Brain microvascular endothelial cell (primary cell): ENCODE measurements around the gene YBX2.

Experiments
- DNase-seq: peaks from one replicate; pipeline ENCODE4 v3.0.0-alpha.2; 2020
- H3K27ac ChIP-seq: fragments of 250-450 bp; sonication (Bioruptor Pico); 2 replicates; pipeline ENCODE4 v1.5.1; 2020; ENCODE audit warnings: mild to moderate bottlenecking, moderate library complexity
- H3K27me3 ChIP-seq: fragments of 250-450 bp; sonication (Bioruptor Pico); replicated peaks from 2 replicates; pipeline ENCODE4 v1.5.1; 2020; ENCODE audit warnings: mild to moderate bottlenecking
- H3K36me3 ChIP-seq: fragments of 250-450 bp; sonication (Bioruptor Pico); replicated peaks from 2 replicates; pipeline ENCODE4 v1.5.1; 2020; ENCODE audit warnings: mild to moderate bottlenecking
- H3K4me3 ChIP-seq: 2 replicates; pipeline ENCODE4 v1.5.1; 2011; ENCODE audit warnings: low read depth, mild to moderate bottlenecking, control low read depth, low read length, moderate library complexity
- in situ Hi-C: cut with HindIII; loops from 2 replicates; pipeline ENCODE4 v1.10.0; 2017; ENCODE audit warnings: low sequenced_read_pairs, low pct_ligation_motif_present
- TF ChIP-seq, protein P1 (sequence below): IDR thresholded peaks from 2 replicates; pipeline ENCODE4 v1.5.1; 2011; ENCODE audit warnings: low read depth, mild to moderate bottlenecking, moderate library complexity, low read length, control low read depth, inconsistent platforms; ENCODE audit errors: missing control alignments

YBX2 gene

DNA sequence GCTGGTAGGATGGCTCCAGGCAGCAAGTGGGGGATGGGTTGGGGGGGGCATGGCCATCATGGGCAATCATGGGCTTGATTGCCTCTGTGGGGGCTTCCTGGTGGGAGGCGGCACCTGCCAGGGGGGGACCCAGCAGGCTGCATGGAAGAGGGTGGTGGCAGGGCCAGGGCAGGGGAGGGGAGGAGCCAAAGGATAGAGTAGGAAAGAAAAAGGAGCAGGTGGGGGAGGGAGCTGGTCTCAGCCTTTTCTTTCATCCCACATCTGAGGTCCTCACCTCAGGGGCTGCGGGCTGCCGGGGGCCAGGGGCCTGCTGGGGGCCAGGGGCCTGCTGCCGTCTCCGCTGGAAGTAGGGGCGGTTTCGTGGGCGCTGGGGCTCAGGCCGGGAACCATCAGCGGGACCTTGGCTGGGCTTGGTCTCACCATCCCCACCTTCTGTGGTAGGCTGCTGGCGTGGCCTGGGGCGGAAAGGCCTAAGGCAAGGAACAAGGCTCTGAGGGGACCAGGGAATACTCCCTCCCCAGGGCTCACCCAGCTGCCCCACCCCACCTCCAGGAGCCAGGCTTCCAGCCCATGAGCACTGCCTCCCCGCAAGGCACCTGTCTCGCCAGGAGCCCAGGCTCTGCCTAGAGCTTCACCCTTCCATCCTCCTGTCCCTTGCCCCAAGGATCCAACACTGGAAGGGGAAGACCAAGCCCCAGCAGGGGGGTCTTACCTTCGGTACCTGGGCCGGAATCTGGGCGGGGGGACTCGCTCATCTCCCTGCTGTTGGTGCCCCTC lies 5.0 kb downstream of the YBX2 start:
- in situ Hi-C loops = no loop called here
- Histone ChIP-seq H3K27me3 (peaks cover 52% of the 10 kb centered on the region), H3K4me3 (no peak overlapping the region), H3K27ac (no peak overlapping the region), H3K36me3 (no peaks in the 10 kb centered on the region)
- no peak for DNase-seq
- TF ChIP-seq, protein P1, sequence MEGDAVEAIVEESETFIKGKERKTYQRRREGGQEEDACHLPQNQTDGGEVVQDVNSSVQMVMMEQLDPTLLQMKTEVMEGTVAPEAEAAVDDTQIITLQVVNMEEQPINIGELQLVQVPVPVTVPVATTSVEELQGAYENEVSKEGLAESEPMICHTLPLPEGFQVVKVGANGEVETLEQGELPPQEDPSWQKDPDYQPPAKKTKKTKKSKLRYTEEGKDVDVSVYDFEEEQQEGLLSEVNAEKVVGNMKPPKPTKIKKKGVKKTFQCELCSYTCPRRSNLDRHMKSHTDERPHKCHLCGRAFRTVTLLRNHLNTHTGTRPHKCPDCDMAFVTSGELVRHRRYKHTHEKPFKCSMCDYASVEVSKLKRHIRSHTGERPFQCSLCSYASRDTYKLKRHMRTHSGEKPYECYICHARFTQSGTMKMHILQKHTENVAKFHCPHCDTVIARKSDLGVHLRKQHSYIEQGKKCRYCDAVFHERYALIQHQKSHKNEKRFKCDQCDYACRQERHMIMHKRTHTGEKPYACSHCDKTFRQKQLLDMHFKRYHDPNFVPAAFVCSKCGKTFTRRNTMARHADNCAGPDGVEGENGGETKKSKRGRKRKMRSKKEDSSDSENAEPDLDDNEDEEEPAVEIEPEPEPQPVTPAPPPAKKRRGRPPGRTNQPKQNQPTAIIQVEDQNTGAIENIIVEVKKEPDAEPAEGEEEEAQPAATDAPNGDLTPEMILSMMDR = no peak

DNA sequence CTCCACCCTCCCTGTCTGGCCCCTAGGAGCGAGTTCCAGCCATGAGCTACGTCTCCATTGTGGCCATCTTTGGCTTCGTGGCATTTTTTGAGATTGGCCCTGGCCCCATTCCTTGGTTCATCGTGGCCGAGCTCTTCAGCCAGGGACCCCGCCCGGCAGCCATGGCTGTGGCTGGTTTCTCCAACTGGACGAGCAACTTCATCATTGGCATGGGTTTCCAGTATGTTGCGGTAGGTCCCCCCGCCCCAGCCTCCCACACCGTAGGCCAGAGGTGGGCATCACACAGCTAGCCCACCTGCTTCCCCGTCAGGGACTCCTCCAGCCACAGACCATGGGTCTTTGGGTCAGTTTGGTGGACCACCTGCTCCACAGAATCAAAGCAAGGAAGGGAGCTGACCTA lies 8.8 kb downstream of the YBX2 start:
- Histone ChIP-seq H3K27me3 (peaks cover 32% of the 10 kb centered on the region), H3K4me3 (no peak overlapping the region), H3K36me3 (no peaks in the 10 kb centered on the region), H3K27ac (no peak overlapping the region)
- in situ Hi-C loops = no loop called here
- DNase-seq = no peak
- TF ChIP-seq, protein P1 = no peak

DNA sequence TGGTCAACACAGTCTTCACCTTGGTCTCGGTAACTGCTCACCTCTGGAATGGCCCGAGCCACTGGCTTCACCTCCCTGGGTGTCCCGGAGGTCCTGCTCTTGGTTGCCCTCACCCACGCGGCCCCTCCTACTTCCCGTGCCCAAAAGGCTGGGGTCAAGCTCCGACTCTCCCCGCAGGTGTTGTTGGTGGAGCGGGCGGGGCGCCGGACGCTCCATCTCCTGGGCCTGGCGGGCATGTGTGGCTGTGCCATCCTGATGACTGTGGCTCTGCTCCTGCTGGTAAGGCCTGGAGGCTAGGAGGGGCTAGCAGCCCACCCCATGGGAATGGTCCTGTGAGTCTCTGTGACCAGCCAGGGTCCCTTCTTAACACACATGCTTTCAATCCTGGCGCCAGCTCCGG lies 9.5 kb downstream of the YBX2 start:
- TF ChIP-seq, protein P1 = no peak
- in situ Hi-C loops = no loop called here
- DNase-seq = no peak
- H3K27ac ChIP-seq = no peak overlapping the region
- H3K27me3 ChIP-seq = peaks cover 25% of the 10 kb centered on the region
- no peaks in the 10 kb centered on the region for H3K36me3 ChIP-seq
- no peak overlapping the region for H3K4me3 ChIP-seq

DNA sequence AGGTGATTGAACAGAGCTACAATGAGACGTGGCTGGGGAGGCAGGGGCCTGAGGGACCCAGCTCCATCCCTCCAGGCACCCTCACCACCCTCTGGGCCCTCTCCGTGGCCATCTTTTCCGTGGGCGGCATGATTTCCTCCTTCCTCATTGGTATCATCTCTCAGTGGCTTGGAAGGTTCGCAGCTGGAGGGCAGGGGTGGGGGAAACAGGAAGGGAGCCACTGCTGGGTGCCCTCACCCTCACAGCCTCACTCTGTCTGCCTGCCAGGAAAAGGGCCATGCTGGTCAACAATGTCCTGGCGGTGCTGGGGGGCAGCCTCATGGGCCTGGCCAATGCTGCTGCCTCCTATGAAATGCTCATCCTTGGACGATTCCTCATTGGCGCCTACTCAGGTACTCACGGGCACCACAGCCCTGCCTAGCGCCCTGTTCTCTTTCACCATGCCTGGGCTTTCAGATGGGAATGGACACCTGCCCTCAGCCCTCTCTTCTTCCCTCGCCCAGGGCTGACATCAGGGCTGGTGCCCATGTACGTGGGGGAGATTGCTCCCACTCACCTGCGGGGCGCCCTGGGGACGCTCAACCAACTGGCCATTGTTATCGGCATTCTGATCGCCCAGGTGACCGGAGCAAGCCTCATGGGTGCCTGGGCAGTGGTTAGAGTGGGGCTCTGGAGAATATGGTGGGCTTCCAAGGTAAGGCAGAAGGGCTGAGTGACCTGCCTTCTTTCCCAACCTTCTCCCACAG lies 10.8 kb downstream of the YBX2 start:
- in situ Hi-C loops = no loop called here
- DNase-seq = no peak
- TF ChIP-seq, protein P1 = no peak

DNA sequence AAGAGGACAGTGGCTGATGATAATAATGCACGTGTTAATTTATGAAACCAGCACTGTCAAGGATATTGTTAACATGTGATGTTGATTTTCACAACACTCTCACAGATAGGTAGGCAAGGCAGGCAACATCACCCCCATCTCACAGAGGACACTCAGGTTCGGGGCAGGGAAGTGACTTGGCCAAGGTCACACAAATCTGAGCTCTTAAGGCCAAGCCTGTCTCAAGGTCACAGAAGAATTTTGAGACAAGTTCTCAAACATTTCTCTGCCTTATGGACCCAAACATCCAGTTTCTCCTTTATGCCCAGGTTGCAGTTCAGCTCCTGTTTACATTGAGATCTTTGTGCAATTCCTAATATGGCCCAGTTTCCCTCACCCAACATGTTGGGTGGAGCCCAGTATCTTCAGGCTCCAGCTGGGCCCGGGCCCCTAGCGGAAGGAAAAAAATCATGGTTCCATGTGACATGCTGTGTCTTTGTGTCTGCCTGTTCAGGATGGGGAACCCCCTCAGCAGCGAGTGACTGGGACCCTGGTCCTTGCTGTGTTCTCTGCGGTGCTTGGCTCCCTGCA lies 11.6 kb downstream of the YBX2 start:
- Histone ChIP-seq H3K27ac (no peak overlapping the region), H3K36me3 (no peaks in the 10 kb centered on the region), H3K4me3 (no peak overlapping the region), H3K27me3 (peaks cover 16% of the 10 kb centered on the region)
- TF ChIP-seq, protein P1 = no peak
- DNase-seq = no peak
- in situ Hi-C loops = no loop called here

More for the DNA sequence above, 10.8 kb downstream of the YBX2 start:
- Histone ChIP-seq H3K27ac (no peak overlapping the region), H3K4me3 (no peak overlapping the region), H3K27me3 (peaks cover 22% of the 10 kb centered on the region), H3K36me3 (no peaks in the 10 kb centered on the region)
